ENCODE results near the gene CCDC3.

CCDC3 gene

DNA sequence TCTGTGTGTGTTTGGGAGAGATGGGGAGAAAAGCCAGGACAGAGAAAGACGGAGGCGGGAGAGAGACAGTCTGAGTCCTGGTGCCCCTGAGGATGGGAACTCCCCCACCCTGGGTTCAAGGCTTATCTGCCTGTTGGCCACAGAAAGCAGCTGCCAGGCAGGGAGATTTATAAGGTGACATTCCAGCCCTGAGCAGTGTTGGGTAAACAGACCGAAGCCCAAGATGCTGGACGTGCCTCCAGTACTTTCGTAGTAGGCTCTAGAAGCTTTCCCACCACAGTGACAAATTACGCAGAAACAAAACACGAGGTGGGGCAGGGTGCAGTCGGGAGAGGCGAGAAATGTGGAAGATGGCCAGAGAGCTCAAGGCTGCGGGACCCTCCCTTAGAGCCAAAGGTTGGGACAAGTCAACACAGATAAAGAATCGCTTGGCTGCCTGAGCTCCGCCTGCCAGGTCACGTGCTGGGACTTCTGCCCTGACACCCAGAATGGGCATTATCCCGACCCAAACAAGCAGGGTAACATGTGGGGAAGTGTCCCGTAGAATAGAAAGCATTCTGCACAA lies 41.1 kb downstream of the CCDC3 start:
- in situ Hi-C loops (cut with MboI; ENCODE audit: low pct_unique_long_range_greater_than_20kb, low sequenced_read_pairs, unreplicated experiment) = no loop called here
- no peak for DNase-seq (ENCODE audit: low spot score)
- TF ChIP-seq, protein P1, sequence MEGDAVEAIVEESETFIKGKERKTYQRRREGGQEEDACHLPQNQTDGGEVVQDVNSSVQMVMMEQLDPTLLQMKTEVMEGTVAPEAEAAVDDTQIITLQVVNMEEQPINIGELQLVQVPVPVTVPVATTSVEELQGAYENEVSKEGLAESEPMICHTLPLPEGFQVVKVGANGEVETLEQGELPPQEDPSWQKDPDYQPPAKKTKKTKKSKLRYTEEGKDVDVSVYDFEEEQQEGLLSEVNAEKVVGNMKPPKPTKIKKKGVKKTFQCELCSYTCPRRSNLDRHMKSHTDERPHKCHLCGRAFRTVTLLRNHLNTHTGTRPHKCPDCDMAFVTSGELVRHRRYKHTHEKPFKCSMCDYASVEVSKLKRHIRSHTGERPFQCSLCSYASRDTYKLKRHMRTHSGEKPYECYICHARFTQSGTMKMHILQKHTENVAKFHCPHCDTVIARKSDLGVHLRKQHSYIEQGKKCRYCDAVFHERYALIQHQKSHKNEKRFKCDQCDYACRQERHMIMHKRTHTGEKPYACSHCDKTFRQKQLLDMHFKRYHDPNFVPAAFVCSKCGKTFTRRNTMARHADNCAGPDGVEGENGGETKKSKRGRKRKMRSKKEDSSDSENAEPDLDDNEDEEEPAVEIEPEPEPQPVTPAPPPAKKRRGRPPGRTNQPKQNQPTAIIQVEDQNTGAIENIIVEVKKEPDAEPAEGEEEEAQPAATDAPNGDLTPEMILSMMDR (IDR thresholded peaks at IDR 0.05; ENCODE audit: extremely low read depth, insufficient read depth, missing control alignments) = no peak

DNA sequence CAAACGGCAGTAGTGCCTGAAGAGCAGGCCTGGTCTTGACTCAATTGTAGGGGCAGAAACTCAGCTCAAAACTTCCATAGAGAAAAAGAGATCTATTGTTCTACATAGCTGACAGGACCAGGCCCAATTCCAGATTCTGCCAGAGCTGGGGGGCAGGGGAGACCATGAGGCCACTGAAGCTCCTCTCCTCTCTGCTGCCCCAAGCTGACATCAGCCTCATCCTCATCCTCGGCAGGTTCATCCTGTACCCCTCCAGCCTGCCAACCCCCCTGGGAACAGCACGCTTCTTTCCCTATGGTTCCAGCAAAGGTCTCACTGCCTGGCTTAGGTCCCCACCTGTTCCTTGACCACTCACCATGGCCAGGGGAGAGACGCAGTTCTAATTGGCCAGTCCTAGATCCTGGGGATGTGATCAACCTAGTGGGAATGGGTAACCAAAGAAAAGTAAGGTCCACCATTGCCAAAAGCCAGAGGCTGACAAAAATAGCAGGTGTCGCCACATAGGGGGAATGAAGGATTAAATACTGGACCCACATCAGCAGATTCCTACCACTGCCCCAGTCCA lies 42.9 kb downstream of the CCDC3 start:
- in situ Hi-C loops (cut with MboI; ENCODE audit: low pct_unique_long_range_greater_than_20kb, low sequenced_read_pairs, unreplicated experiment) = no loop called here
- TF ChIP-seq, protein P1 (IDR thresholded peaks at IDR 0.05; ENCODE audit: extremely low read depth, insufficient read depth, missing control alignments) = no peak
- no peak for DNase-seq (ENCODE audit: low spot score)

DNA sequence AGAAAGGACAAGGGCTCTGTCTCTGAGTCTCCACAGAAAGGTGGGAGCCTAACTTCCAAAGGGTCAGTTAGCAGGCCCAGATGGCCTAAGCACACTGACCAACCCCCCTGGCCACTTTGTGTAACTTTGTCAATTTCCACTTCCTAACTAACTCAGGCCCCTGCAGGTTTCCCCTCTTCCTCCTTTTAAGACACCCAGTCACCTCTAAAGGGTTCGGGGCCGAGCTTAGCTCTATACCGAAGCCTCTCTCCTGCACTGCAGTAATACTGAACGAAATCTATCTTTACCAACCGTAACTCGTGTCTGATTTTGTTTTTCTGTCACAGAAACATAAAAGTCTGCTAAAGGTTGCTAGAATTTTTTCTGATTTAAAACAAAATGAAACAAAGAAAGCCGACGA lies 44.4 kb downstream of the CCDC3 start:
- TF ChIP-seq, protein P1 (IDR thresholded peaks at IDR 0.05; ENCODE audit: extremely low read depth, insufficient read depth, missing control alignments) = no peak
- in situ Hi-C loops (cut with MboI; ENCODE audit: low pct_unique_long_range_greater_than_20kb, low sequenced_read_pairs, unreplicated experiment) = no loop called here
- DNase-seq (ENCODE audit: low spot score) = no peak

DNA sequence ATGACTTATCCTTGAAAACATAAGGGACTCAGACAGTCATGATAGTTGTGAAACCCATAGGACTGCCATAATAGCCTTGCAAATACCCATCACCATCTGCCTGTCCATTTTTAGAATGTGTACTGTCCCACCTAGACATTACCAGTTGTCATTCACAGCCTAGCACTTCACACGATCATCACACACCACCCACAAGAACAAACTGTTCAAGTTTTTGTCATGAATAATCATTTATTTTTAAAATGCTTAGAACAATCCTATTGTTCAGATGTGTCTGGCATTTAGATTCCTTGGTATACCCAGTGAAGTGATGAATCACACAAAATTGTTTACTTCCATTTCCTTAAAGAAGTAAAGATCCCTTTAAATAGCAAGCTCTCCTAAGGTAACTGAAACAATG lies 46.6 kb downstream of the CCDC3 start:
- no peak for DNase-seq (ENCODE audit: low spot score)

DNA sequence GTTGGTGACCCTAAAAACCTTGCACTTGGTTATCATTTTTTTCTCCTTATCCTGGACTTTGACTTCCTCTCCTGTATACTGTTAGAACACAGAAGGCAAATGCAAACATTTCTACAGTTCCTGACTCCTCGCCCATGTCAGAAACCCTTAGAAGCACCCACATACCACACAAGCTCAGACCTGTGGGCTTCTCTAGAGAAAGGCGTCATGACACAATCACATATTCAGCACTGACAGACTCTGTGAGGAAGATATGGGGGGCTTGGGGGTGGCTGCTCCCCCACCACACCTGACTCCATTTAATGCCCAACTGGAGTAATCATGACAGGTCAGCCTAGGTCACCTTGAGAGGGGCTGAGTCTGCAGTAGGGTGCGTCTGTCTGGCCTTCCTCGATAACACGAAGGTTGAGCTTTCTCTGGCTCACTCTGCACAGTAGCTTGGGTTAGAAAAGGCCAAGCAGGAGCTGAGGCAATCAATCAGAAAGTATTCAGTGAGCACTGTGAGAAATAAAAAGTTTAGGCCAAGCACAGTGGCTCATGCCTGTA lies 50.9 kb downstream of the CCDC3 start:
- in situ Hi-C loops (cut with MboI; ENCODE audit: low pct_unique_long_range_greater_than_20kb, low sequenced_read_pairs, unreplicated experiment) = no loop called here
- no peak for DNase-seq (ENCODE audit: low spot score)
- TF ChIP-seq, protein P1 (IDR thresholded peaks at IDR 0.05; ENCODE audit: extremely low read depth, insufficient read depth, missing control alignments) = no peak

More for the DNA sequence above, 46.6 kb downstream of the CCDC3 start:
- in situ Hi-C loops (cut with MboI; ENCODE audit: low pct_unique_long_range_greater_than_20kb, low sequenced_read_pairs, unreplicated experiment) = no loop called here
- TF ChIP-seq, protein P1 (IDR thresholded peaks at IDR 0.05; ENCODE audit: extremely low read depth, insufficient read depth, missing control alignments) = no peak

DNA sequence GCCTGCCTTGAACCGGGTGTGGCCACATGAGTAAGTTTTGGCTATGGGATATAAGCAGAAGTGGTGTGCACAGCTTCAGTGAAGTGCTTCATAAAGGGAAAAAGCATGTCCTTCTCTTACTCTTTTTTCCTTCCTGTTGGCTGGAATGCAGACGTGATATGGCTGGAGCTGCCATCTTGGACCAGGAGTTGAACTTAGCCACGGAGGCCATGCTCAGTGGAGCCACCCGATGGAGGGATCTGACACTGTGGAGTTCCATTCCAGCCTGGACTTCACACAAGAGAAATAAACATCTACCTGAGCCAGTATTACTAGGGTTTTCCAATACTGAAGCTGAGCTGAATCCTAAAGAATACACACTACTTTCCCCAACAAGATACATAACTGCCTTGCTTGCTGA lies 52.3 kb downstream of the CCDC3 start:
- DNase-seq (ENCODE audit: low spot score) = no peak
- in situ Hi-C loops (cut with MboI; ENCODE audit: low pct_unique_long_range_greater_than_20kb, low sequenced_read_pairs, unreplicated experiment) = no loop called here
- TF ChIP-seq, protein P1 (IDR thresholded peaks at IDR 0.05; ENCODE audit: extremely low read depth, insufficient read depth, missing control alignments) = no peak
